Endothelial cell of umbilical vein (primary cell): ENCODE results near the gene ANXA11. TPM values are rescaled to one million over a fixed set of nuclear protein-coding genes. Genes with fewer than 3 reads are reported as not detected.

Source experiments
- BruUV-seq: library from RNA; stranded (reverse); fragments of 400-500 nt; replicated peaks from 2 replicates; lab custom pipeline; 2021; lab: Mats Ljungman, UMichigan
- CTCF ChIA-PET: fragments of 300-600, 350-600 bp; sonication (Branson Sonifier 250); formaldehyde crosslinking; loops from one replicate; lab custom pipeline; 2021; ENCODE audit warnings: antibody characterized with exemption, inconsistent platforms; lab: Charles Lee
- POLR2A ChIA-PET: fragments of 300-600, 350-600 bp; sonication (Branson Sonifier 250); formaldehyde crosslinking; loops from one replicate; lab custom pipeline; 2021; ENCODE audit warnings: antibody characterized with exemption, inconsistent platforms; lab: Charles Lee
- DNase-seq: peaks from one replicate; pipeline ENCODE4 v3.0.0-alpha.2; 2011; ENCODE audit warnings: low read depth, low spot score
- FAIRE-seq: peaks from 2 replicates; lab custom pipeline; 2011; peaks lifted over from hg19 to GRCh38; lab: Jason Lieb, UNC
- H2AFZ ChIP-seq: 2 replicates; pipeline ENCODE4 v1.6.0; 2012; ENCODE audit warnings: low read depth, low read length, control low read depth, inconsistent platforms
- H3K27ac ChIP-seq: 2 replicates; pipeline ENCODE4 v1.5.1; 2011; ENCODE audit warnings: low read depth, mild to moderate bottlenecking, control low read depth, low read length, moderate library complexity; ENCODE audit not compliant: insufficient read depth
- H3K27me3 ChIP-seq, 2 experiments: 2 replicates each; pipeline versions ENCODE4 v1.6.0 to v1.6.1; 2011; ENCODE audit warnings: low read length in 2 of 2, mixed read lengths in 1 of 2; ENCODE audit not compliant: control insufficient read depth in 2 of 2, insufficient read depth in 2 of 2
- H3K36me3 ChIP-seq, 2 experiments: 2 replicates in 1 of 2; 3 replicates in 1 of 2; pipeline ENCODE4 v1.5.1; 2011; ENCODE audit warnings: low read length in 2 of 2, mild to moderate bottlenecking in 1 of 2, moderate library complexity in 1 of 2; ENCODE audit not compliant: control insufficient read depth in 2 of 2, insufficient read depth in 2 of 2; ENCODE audit errors: extremely low read depth in 1 of 2
- H3K4me1 ChIP-seq: 3 replicates; pipeline ENCODE4 v1.5.1; 2011; ENCODE audit warnings: mild to moderate bottlenecking, low read length; ENCODE audit not compliant: control insufficient read depth, insufficient read depth; ENCODE audit errors: extremely low read depth
- H3K4me2 ChIP-seq: 2 replicates; pipeline ENCODE4 v1.6.1; 2011; ENCODE audit warnings: low read length, control low read depth, mixed read lengths; ENCODE audit not compliant: insufficient read depth
- H3K4me3 ChIP-seq, 3 experiments: fragments of 200-600 bp in 1 of 3; sonication (generic), shearing (Covaris generic) in 1 of 3; replicated peaks in 1 of 3; 2 replicates each; pipeline ENCODE4 v1.5.1; 2011 to 2016; ENCODE audit warnings: control low read depth in 3 of 3, low read length in 3 of 3, mild to moderate bottlenecking in 2 of 3, inconsistent platforms in 1 of 3, low read depth in 1 of 3, moderate library complexity in 1 of 3; ENCODE audit not compliant: insufficient read depth in 1 of 3
- H3K79me2 ChIP-seq: 2 replicates; pipeline ENCODE4 v1.6.0; 2012; ENCODE audit warnings: low read length, inconsistent platforms; ENCODE audit not compliant: control insufficient read depth, insufficient read depth
- H3K9ac ChIP-seq: replicated peaks from 2 replicates; pipeline ENCODE3; 2011; ENCODE audit warnings: low read length, control low read depth; ENCODE audit not compliant: insufficient read depth; ENCODE audit errors: extremely low read depth
- H3K9me1 ChIP-seq: replicated peaks from 3 replicates; pipeline ENCODE4 v1.6.0; 2011; ENCODE audit warnings: mild to moderate bottlenecking, low read length; ENCODE audit not compliant: control insufficient read depth, insufficient read depth; ENCODE audit errors: extremely low read depth
- H3K9me3 ChIP-seq: replicated peaks from 2 replicates; pipeline ENCODE4 v1.5.1; 2012; ENCODE audit warnings: low read length, inconsistent platforms; ENCODE audit not compliant: control insufficient read depth, insufficient read depth
- H4K20me1 ChIP-seq: replicated peaks from 2 replicates; pipeline ENCODE3; 2011; ENCODE audit warnings: mild to moderate bottlenecking, low read length; ENCODE audit not compliant: control insufficient read depth, insufficient read depth; ENCODE audit errors: extremely low read depth
- CTCF ChIP-seq, 2 donors: IDR thresholded peaks; 1 replicate in 1 of 2; 2 replicates in 1 of 2; pipeline ENCODE4 v1.5.1; 2011; ENCODE audit warnings: low read length in 2 of 2, mild to moderate bottlenecking in 2 of 2, moderate library complexity in 2 of 2, control low read depth in 1 of 2, inconsistent platforms in 1 of 2, low read depth in 1 of 2; ENCODE audit not compliant: insufficient read depth in 1 of 2; ENCODE audit errors: extremely low read depth in 1 of 2
- EZH2 ChIP-seq: IDR thresholded peaks from 2 replicates; pipeline ENCODE4 v1.6.1; 2012; ENCODE audit warnings: borderline replicate concordance, low read depth, mild to moderate bottlenecking, moderate library complexity, low read length, inconsistent platforms; ENCODE audit not compliant: severe bottlenecking
- FOS ChIP-seq: IDR thresholded peaks from 2 replicates; pipeline ENCODE4 v1.6.1; 2011; ENCODE audit warnings: mild to moderate bottlenecking, low read length, moderate library complexity, borderline replicate concordance; ENCODE audit not compliant: insufficient read depth
- GATA2 ChIP-seq: IDR thresholded peaks from 2 replicates; pipeline ENCODE4 v1.7.0; 2011; ENCODE audit warnings: low read depth, mild to moderate bottlenecking, moderate library complexity, mixed read lengths, low read length; ENCODE audit not compliant: insufficient read length, insufficient read depth
- JUN ChIP-seq: IDR thresholded peaks from 2 replicates; pipeline ENCODE4 v1.6.1; 2011; ENCODE audit warnings: borderline replicate concordance, low read depth; ENCODE audit not compliant: insufficient read length, insufficient read depth
- MAX ChIP-seq: IDR thresholded peaks from 2 replicates; pipeline ENCODE4 v1.6.1; 2011; ENCODE audit not compliant: insufficient read depth, insufficient read length
- MYC ChIP-seq: IDR thresholded peaks from one replicate; pipeline ENCODE4 v1.6.1; 2011; ENCODE audit warnings: mild to moderate bottlenecking, low read depth, low read length
- POLR2A ChIP-seq: IDR thresholded peaks from 2 replicates; pipeline ENCODE4 v1.6.1; 2012; ENCODE audit warnings: low read depth, mild to moderate bottlenecking, control low read depth, low read length
- POLR2AphosphoS5 ChIP-seq: IDR thresholded peaks from 2 replicates; pipeline ENCODE4 v1.6.1; 2012; ENCODE audit warnings: low read depth, mild to moderate bottlenecking, control low read depth, low read length, moderate library complexity; ENCODE audit not compliant: insufficient read depth
- dilution Hi-C: fragments of 300-500 bp; cut with MboI; formaldehyde crosslinking; loops from one replicate; pipeline ENCODE4 v1.15.0; 2019; ENCODE audit warnings: low sequenced_read_pairs; ENCODE audit not compliant: extremely low pct_ligation_motif_present
- intact Hi-C: fragments of 100-400 bp; cut with micrococcal nuclease; formaldehyde crosslinking; loops from one replicate; pipeline ENCODE4 v1.10.0; 2022
- polyA plus RNA-seq, 4 experiments: library from polyadenylated mRNA; depleted of rRNA in 3 of 4; stranded (reverse) in 3 of 4; unstranded in 1 of 4; fragments of >200 nt; gene quantifications; 2 replicates each; pipeline versions ENCODE4 v1.2.1 to v1.2.3, GENCODE V29; 2011 to 2012; ENCODE audit warnings: missing spikeins in 1 of 4
- total RNA-seq: library from RNA; stranded (reverse); gene quantifications from 2 replicates; pipeline ENCODE4 v1.2.3, GENCODE V29; 2021

ANXA11 gene
- total and polyA plus RNA-seq, 2 donors (not counting 3 experiments of a cell fraction or from before 2014, with no cell fraction given): 59.2 to 143 TPM

- Histone ChIP-seq H3K27me3 (no peaks in the 10 kb centered on the region), H3K79me2 (peaks cover 82% of the 10 kb centered on the region), H3K9me1 (no peaks in the 10 kb centered on the region), H3K9me3 (no peaks in the 10 kb centered on the region), H3K4me1 (peaks cover 13% of the 10 kb centered on the region), H3K4me2 (no peak overlapping the region), H3K4me3 (no peak overlapping the region), H4K20me1 (no peaks in the 10 kb centered on the region), H3K27ac (no peak overlapping the region), H3K36me3 (no peaks in the 10 kb centered on the region), H3K9ac (no peak overlapping the region), H2AFZ (no peak overlapping the region)
- POLR2A ChIA-PET: no interaction called here
- CTCF ChIA-PET: interaction anchor here (1.2 to 3.7 kb wide), 2 partner anchors 10 to 51 kb away, joined by 3 to 11 read pairs; no protein-coding TSS in a partner anchor
- no peak for DNase-seq
- intact Hi-C loops: no loop called here
- TF ChIP-seq JUN (no peak), GATA2 (no peak), EZH2 (no peak), POLR2AphosphoS5 (no peak), MYC (no peak), CTCF (IDR thresholded peaks at IDR 0.05; ENCODE audit: extremely low read depth in 1 of 2, insufficient read depth in 1 of 2, low read depth in 1 of 2, low read length in 2 of 2) (no peak), MAX (no peak), POLR2A (no peak), FOS (no peak)
- dilution Hi-C loops: no loop called here
- FAIRE-seq: no peak
- no TSS peak for BruUV-seq
Observed at GRCh38 chr10:80194373-80195045, 10.8 kb downstream of the ANXA11 start.
